ENCODE measurements around the gene ELAVL1.
"Not testable (repeated sequence)": the region's sequence is repeated elsewhere in the genome, so short reads cannot be mapped to it uniquely, and the experiment has no call there.

The ELAVL1 gene

GRCh38 chr19:7924241-7924640, 81.2 kb downstream of the ELAVL1 start:
- DNase-seq (ENCODE audit: low read depth in 2 of 2, low spot score in 1 of 2): no peak

- no peak for DNase-seq (ENCODE audit: low read depth in 2 of 2, low spot score in 1 of 2)
These were observed 81.9 kb downstream of the ELAVL1 start for GRCh38 chr19:7923295-7924191.

- DNase-seq (ENCODE audit: low read depth in 2 of 2, low spot score in 1 of 2): no peak
These were observed 82.6 kb downstream of the ELAVL1 start for GRCh38 chr19:7922836-7923195.

- DNase-seq (ENCODE audit: low read depth in 2 of 2, low spot score in 1 of 2): no peak
These were observed 83.2 kb downstream of the ELAVL1 start for GRCh38 chr19:7921967-7922835.

GRCh38 chr19:7921302-7921966, 84.0 kb downstream of the ELAVL1 start:
- no peak for DNase-seq (ENCODE audit: low read depth in 2 of 2, low spot score in 1 of 2)

GRCh38 chr19:7920519-7921301, 84.7 kb downstream of the ELAVL1 start:
- peak; percentile 100 for DNase-seq (ENCODE audit: low read depth in 2 of 2, low spot score in 1 of 2)

DNA sequence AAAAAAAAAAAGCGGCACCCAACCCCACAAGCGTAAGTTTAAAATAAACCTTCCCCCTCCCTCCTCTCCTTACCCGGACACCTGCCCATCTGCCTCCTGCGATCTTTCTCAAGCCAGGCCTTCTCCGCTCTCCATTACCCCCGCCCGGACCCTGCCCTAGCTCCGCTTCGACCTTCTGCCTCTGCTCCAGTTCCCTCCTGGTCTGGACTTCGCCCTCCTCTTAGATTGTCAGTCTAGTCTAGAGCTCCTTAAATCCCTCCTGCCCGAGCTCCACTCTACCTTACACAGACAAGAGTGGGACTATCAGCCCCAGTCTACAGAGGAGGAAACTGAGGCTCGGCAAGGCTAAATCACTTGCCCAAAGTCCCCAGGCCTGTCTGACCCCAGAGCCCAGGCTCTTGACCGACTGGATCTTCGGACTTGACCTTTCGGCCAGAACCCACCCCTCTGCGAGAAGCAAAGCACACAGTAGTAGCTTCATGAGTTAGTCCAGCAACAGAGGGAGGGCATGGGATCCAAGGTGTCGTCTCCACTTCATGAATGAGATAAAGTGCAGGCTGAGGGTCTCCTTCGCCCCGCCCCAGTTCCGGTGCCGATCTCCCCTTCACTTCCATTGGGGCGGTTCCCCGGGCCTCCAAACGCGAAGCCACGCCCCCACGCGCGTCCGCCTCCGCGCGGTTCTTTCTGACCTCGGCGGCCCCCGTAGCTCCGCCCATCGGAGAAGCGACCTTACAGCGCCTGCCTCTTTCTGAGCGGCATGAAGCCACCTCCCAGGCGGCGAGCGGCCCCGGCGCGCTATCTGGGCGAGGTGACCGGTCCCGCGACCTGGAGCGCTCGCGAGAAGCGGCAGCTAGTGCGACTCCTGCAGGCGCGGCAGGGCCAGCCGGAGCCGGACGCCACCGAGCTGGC, 85.6 kb downstream of the ELAVL1 start, which contains the start of gene SNAPC2:
Gene SNAPC2 (plus strand): TSS at position 729 of the 909 bp plus-strand sequence. CDS start 29 bp downstream, at position 758.
- peak; percentile 87 to 93 for DNase-seq (ENCODE audit: low read depth in 2 of 2, low spot score in 1 of 2)

GRCh38 chr19:7918615-7919421, 86.6 kb downstream of the ELAVL1 start:
- DNase-seq (ENCODE audit: low read depth in 2 of 2, low spot score in 1 of 2): no peak

DNA sequence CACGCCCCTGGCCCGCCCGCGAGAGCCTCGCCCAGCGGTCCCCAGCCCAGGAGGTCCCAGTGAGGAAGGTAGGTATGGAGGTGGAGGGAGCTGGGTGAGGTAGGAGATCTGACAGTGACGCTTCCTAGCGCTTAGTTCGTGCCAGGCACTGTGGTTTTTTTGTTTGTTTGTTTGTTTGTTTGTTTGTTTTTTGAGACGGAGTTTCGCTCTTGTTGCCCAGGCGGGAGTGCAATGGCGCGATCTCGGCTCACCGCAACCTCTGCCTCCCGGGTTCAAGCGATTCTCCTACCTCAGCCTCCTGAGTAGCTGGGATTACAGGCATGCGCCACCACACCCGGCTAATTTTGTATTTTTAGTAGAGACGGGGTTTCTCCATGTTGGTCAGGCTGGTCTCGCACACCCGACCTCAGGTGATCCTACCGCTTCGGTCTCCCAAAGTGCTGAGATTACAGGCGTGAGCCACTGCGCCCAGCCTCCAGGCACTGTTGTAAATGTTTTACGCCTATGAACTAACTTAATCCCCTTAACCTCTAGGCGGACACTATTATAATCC, 87.3 kb downstream of the ELAVL1 start:
- not testable (repeated sequence) for DNase-seq (ENCODE audit: low read depth in 2 of 2, low spot score in 1 of 2)

DNA sequence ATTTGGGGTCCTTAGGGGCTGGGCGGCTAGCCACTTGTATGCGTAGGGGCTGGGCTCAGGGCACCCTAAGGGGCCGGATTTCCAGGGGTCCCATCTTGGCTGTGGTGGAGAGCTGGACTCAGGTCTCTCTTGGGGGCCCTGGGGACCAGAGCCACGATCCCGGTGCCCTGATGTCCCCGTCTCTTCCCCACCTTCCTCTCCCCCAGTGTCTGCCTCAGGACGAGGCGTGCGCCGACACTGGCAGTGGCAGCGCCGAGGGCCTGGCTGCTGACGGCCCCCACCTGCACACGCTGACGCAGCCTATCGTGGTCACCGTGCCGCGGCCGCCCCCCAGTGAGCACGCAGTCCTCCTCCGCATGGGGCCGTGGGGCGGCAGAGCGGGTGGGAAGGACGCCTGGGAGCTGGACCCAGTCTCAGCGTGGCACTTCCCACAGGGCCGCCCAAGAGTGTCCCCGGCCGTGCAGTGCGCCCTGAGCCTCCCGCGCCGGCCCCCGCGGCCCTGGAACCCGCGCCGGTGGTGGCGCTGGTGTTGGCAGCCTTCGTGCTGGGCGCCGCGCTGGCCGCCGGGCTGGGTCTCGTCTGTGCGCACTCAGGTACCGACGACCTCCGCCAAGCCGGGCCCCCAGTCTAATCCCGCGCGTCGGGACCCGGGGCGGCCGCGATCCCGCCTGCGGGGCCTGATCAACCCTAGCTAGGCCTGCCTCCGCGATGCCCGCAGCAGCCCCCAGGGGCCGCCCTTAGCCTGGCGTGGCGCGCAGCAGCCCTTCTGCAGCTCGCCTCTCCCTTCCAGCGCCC, 88.0 kb downstream of the ELAVL1 start:
- no peak for DNase-seq (ENCODE audit: low read depth in 2 of 2, low spot score in 1 of 2)

GRCh38 chr19:7916955-7917266, 88.5 kb downstream of the ELAVL1 start:
- DNase-seq (ENCODE audit: low read depth in 2 of 2, low spot score in 1 of 2): no peak

DNA sequence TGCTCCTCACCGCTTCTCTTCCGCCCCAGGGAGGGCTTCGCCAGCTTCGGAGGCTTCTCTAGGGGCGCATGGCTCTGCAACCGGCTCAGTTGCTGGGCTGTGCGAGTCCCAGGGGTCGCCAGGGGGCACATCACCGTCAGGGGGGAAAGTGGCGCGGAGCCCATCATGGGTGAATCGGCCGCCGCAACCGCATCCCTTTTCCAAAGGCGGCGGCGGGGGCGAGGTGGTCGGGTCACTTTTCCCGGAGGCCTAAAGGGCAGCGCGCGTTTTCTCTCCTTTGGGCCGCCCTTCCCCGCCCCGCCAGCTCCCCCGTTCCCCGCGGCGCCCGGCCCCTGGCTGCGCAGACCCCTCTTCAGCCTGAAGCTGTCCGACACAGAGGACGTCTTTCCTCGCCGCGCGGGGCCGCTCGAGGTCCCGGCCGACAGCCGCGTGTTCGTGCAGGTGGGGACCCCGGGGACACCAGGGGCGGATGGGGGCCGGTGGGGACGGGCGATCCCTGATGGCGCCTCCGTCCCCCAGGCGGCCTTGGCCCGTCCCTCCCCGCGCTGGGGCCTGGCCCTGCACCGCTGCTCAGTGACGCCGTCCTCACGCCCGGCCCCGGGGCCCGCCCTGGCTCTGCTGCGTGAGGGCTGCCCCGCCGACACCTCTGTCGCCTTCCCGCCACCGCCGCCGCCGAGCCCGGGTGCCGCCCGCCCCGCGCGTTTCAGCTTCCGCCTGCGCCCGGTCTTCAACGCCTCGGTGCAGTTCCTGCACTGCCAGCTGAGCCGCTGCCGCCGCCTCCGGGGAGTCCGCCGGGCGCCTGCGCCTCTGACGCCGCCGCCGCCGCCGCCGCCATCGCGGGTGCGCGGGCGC, 89.1 kb downstream of the ELAVL1 start:
- no peak for DNase-seq (ENCODE audit: low read depth in 2 of 2, low spot score in 1 of 2)

GRCh38 chr19:7915250-7916102, 90.0 kb downstream of the ELAVL1 start:
- no peak for DNase-seq (ENCODE audit: low read depth in 2 of 2, low spot score in 1 of 2)

- DNase-seq (ENCODE audit: low read depth in 2 of 2, low spot score in 1 of 2): no peak
These were observed 90.8 kb downstream of the ELAVL1 start, which contains the start of gene TGFBR3L for GRCh38 chr19:7914598-7915045. TGFBR3L (plus strand) TSS chr19:7914830.

- DNase-seq (ENCODE audit: low read depth in 2 of 2, low spot score in 1 of 2): no peak
These were observed 91.3 kb downstream of the ELAVL1 start for GRCh38 chr19:7914099-7914498.

DNA sequence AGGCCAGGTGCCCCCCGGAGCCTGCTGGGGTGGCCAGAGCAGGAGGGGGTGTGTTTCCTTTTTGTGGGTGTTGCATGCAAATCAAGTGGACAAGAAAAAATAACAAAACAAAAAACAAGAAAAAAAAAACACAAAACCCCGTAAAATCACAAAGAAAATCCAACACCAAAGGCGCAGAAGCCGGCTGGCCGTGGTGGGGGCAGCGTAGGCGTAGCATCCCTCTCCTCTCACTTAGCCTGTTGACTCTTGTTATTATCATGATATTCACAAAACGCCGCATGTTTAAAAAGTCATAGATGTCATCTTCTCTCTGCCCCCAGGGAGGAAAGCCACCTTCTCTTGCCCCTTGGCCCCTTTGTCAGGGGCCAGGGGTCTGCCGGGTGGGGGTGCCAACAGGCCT, 91.8 kb downstream of the ELAVL1 start:
- no peak for DNase-seq (ENCODE audit: low read depth in 2 of 2, low spot score in 1 of 2)
